HT-29 (cell line): ENCODE data around the gene ETFA. TPM values are rescaled to one million over a fixed set of nuclear protein-coding genes. Genes with fewer than 3 reads are reported as not detected.

Source experiments
- DNase-seq: peaks from one replicate; pipeline ENCODE4 v3.0.0-alpha.2; 2015; ENCODE audit warnings: low spot score
- total RNA-seq: library from RNA; depleted of rRNA; stranded (reverse); fragments of >200 nt; shearing (Covaris generic); gene quantifications from 2 replicates; pipeline ENCODE4 v1.2.3, GENCODE V29; 2014; rRNA removed

The ETFA gene
- total RNA-seq: 154 and 157 TPM in 2 replicates

- DNase-seq: peak; percentile 100
These were observed at the start of gene ETFA for GRCh38 chr15:76311100-76311953. TSS of gene ETFA (minus strand) at chr15:76311469. CDS start at chr15:76311388, 81 bp downstream.

GRCh38 chr15:76360416-76360815 is 49.1 kb upstream of the ETFA start:
- DNase-seq: no peak

GRCh38 chr15:76359152-76359551 is 47.9 kb upstream of the ETFA start:
- DNase-seq: no peak

- no peak for DNase-seq
These were observed 47.2 kb upstream of the ETFA start for GRCh38 chr15:76358453-76358852.

GRCh38 chr15:76354823-76355440 is 43.7 kb upstream of the ETFA start:
- DNase-seq: no peak

- no peak for DNase-seq
These were observed 42.6 kb upstream of the ETFA start for GRCh38 chr15:76353903-76354302.

GRCh38 chr15:76353023-76353577 is 41.8 kb upstream of the ETFA start:
- no peak for DNase-seq

- DNase-seq: no peak
These were observed 38.2 kb upstream of the ETFA start for GRCh38 chr15:76349301-76350070.

- DNase-seq: no peak
These were observed 36.3 kb upstream of the ETFA start for GRCh38 chr15:76347482-76348055.

GRCh38 chr15:76346669-76347481 is 35.6 kb upstream of the ETFA start:
- peak; percentile 68 for DNase-seq

- DNase-seq: peak; percentile 51
These were observed 34.8 kb upstream of the ETFA start for GRCh38 chr15:76345880-76346668.

- DNase-seq: peak; percentile 10
These were observed 34.3 kb upstream of the ETFA start for GRCh38 chr15:76345583-76345879.

- no peak for DNase-seq
These were observed 33.8 kb upstream of the ETFA start for GRCh38 chr15:76344893-76345582.

- no peak for DNase-seq
These were observed 32.2 kb upstream of the ETFA start for GRCh38 chr15:76343313-76343996.

- no peak for DNase-seq
These were observed 31.3 kb upstream of the ETFA start for GRCh38 chr15:76342382-76343201.

GRCh38 chr15:76342058-76342381 is 30.8 kb upstream of the ETFA start:
- no peak for DNase-seq

GRCh38 chr15:76341366-76342057 is 30.2 kb upstream of the ETFA start:
- DNase-seq: peak; percentile 75
